HG03139 (cell line): ENCODE results near the gene CEP43.

ENCODE experiments used
- ATAC-seq: cut with Tn5 transposase; IDR thresholded peaks from one replicate; pipeline ENCODE4 v1.9.1; 2021; ENCODE audit not compliant: unreplicated experiment

The CEP43 gene

DNA sequence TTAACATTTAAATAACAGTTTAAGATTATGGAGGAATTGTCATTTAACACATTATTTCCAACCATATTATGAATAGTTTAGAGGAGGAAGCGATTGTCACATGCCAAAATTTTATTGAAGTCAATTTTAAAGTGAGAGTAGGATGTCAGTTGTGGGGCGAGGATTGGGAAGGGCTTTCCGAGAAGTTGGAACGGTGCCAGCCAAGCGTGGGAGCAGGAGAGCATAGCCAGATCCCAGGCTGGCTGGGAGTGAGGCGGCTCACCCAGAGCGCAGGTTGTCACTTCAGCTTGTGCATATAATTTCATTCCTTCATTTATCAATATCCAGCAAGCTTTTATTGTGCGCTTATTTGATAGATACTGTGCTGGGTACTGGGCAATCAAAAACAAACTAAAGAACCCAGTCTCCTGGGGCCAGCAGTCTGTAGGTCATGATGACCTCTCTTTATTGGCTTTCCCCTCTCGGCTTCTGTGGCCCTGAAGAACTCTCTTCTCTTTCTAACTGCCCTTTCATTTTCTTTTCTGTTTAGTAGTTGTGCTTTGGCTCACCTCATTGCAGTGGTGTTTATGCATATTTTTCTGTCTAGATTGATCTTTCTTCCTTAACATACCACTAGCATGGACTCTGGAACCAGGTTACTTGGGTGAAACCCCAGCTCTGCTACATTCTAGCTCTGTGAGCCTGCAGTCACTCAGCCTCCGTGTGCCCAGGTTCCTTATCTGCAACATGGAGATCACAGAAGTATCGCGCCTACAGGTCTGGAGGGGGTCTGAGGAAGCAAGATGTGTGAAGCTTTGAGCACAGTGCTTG, 6.4 kb downstream of the CEP43 start:
- no peak for ATAC-seq

- no peak for ATAC-seq
Observed at GRCh38 chr6:167007985-167008384, 8.8 kb downstream of the CEP43 start.

DNA sequence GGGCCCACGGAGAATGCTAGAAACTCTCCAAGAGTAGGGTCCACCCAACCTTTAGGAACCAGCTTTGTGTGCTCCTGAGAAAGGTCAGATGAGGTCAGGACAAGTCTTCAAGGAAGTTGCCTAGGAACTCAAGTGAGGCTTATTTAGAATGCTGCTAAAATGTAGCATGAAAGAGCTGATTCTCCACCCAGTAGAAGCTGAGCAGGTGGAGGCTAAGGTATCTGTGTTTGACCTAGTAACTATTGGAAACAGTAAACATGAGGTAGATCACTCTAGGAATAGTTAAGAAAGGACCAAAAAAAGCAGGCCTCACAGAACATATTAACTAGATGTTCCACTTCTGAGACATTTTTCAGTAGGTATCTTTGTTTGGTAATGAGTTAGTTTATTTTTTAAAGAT, 13.9 kb downstream of the CEP43 start:
- no peak for ATAC-seq

DNA sequence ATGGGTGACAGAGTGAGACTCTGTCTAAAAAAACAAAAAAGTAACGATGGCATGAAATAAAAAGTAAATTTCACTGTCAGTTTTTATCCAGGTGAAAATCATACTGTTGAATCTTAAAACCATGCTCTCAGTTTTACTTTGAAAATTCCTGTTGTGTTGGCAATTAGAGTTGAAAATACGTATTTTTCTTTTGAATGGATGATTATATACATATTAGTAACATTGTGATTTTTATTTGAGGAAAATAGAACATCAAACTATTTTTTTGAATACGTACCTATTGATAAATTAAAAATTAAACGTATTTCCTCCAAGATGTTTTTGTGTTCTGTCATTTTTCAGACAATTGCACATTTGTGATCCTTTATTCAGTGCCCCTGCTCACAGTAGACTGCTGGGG, 14.7 kb downstream of the CEP43 start:
- ATAC-seq, result no peak

- ATAC-seq, result no peak
Observed at GRCh38 chr6:167015302-167015701, 16.1 kb downstream of the CEP43 start.

GRCh38 chr6:167020206-167020605, 21.0 kb downstream of the CEP43 start:
- ATAC-seq, result peak; percentile 70

- ATAC-seq, result no peak
Observed at GRCh38 chr6:167027308-167027707, 28.1 kb downstream of the CEP43 start.

- ATAC-seq, result no peak
Observed at GRCh38 chr6:167027772-167028171, 28.6 kb downstream of the CEP43 start.

DNA sequence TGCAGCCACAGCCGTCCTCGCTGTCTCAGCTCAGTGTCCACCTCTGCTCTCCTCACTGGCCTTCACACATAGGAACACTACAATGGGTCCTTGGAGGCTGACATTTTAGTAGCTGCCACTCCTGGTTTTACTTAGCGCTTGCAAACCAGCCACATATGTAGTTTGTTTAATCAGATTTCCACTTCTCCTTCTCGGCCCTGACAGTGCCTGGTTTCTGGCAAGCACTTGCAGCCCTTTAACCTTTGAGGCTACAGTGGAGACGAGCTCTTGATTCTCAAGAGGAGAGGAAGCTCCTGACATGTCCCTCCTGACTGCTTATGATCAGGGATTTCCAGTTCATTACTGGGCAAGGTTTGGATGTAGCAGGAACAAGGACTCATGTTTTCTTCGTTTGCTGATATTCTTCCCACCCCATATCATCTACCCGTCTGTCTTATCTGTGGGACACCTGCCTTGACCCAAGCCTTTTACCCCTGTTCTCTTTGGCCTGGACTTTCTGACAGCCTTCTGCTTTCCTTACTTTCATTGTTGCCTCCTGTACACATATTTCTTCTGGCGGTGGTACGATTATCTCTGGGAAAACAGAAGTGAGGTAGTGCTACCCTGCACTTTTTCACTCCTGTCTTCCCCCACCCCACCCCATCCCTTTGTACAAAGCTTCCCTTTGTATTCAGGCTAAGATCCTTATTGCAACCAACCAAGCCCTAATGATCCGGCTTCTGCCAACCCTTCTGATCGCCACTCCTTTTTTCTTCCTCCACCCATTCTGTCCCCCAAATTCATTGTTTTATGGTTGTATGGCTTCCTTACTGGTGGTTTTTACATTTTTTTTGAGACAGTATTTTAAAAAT, 31.2 kb downstream of the CEP43 start:
- no peak for ATAC-seq

GRCh38 chr6:167031082-167031709, 32.0 kb downstream of the CEP43 start:
- no peak for ATAC-seq

GRCh38 chr6:167034056-167034455, 34.9 kb downstream of the CEP43 start:
- no peak for ATAC-seq

DNA sequence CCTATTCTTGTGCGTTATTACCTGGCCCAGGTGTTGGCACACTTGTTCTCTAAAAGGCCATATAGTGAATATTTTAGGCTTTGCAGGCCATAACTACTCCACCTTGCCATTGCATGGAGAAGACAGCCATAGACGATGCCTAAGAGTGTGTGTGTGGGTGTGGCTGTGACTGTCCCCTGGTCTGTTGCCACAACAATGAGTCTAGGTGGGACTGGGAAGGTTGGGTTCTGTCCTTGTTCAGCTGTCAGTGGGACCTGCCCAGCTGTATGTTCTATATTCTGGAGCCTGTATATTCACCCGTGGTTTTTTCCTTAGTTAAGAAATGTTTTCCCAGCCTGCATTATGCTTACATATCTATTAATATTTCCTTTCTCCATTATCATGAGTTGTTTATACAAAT, 38.6 kb downstream of the CEP43 start:
- no peak for ATAC-seq

GRCh38 chr6:167044696-167045095, 45.5 kb downstream of the CEP43 start:
- ATAC-seq, result no peak

- ATAC-seq, result no peak
Observed at GRCh38 chr6:167045828-167046580, 46.8 kb downstream of the CEP43 start.

- ATAC-seq, result peak; percentile 7
Observed at GRCh38 chr6:167046861-167047495, 47.8 kb downstream of the CEP43 start.

GRCh38 chr6:167047554-167047953, 48.4 kb downstream of the CEP43 start:
- peak; percentile 77 for ATAC-seq
